IPS-18a (cell line): Measurements from ENCODE around the gene ECT2.

Source experiments
- H3K27ac ChIP-seq: one replicate; pipeline ENCODE4 v1.5.1; 2013; ENCODE audit warnings: low read length
- H3K27me3 ChIP-seq: one replicate; pipeline ENCODE4 v1.6.1; 2013; ENCODE audit warnings: mild to moderate bottlenecking, low read length; ENCODE audit not compliant: control insufficient read depth, insufficient read depth
- H3K36me3 ChIP-seq: one replicate; pipeline ENCODE4 v1.6.1; 2013; ENCODE audit warnings: low read depth, low read length; ENCODE audit not compliant: control insufficient read depth
- H3K4me1 ChIP-seq: one replicate; pipeline ENCODE4 v1.6.1; 2013; ENCODE audit warnings: low read depth, low read length; ENCODE audit not compliant: control insufficient read depth
- H3K4me3 ChIP-seq: one replicate; pipeline ENCODE4 v1.5.1; 2013; ENCODE audit warnings: low read length
- H3K9ac ChIP-seq: one replicate; pipeline ENCODE4 v1.6.1; 2013; ENCODE audit warnings: mild to moderate bottlenecking, low read length, moderate library complexity
- H3K9me3 ChIP-seq: one replicate; pipeline ENCODE4 v1.6.1; 2013; ENCODE audit warnings: low read depth, low read length; ENCODE audit not compliant: control insufficient read depth

The ECT2 gene

DNA sequence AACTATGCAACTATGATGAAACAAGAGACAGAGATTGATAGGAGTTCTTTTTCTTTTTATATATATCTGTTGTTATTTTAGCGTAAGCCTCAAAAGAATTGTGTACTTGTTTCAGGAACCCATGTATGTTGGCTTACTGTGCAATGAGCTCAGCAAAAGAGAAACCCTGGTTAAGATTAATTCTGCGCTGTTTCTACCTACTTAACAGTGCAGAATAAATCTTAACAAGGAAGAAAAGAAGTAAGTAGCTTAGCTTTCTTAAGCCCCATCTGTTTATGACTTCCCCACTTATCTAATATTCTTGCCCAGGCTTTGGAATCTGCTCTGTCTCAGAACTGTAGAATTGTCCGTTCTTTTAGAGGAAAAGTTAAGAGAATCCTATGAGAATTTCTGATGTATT lies 27.4 kb downstream of the ECT2 start:
- Histone ChIP-seq H3K27me3 (no peaks in the 10 kb centered on the region), H3K4me1 (no peaks in the 10 kb centered on the region), H3K9me3 (no peaks in the 10 kb centered on the region), H3K9ac (no peak overlapping the region), H3K4me3 (no peak overlapping the region), H3K27ac (no peak overlapping the region), H3K36me3 (peaks cover 68% of the 10 kb centered on the region)

GRCh38 chr3:172782235-172782634 lies 31.7 kb downstream of the ECT2 start:
- Histone ChIP-seq H3K9me3 (no peaks in the 10 kb centered on the region), H3K4me3 (no peak overlapping the region), H3K36me3 (peaks cover 63% of the 10 kb centered on the region), H3K27ac (no peak overlapping the region), H3K9ac (no peak overlapping the region), H3K27me3 (no peaks in the 10 kb centered on the region), H3K4me1 (no peaks in the 10 kb centered on the region)

- H3K4me1 ChIP-seq = no peaks in the 10 kb centered on the region
- no peak overlapping the region for H3K9ac ChIP-seq
- H3K36me3 ChIP-seq = peaks cover 78% of the 10 kb centered on the region
- H3K4me3 ChIP-seq = no peak overlapping the region
- no peaks in the 10 kb centered on the region for H3K27me3 ChIP-seq
- H3K27ac ChIP-seq = no peak overlapping the region
- no peaks in the 10 kb centered on the region for H3K9me3 ChIP-seq
Measured at GRCh38 chr3:172786036-172786435, 35.5 kb downstream of the ECT2 start.

DNA sequence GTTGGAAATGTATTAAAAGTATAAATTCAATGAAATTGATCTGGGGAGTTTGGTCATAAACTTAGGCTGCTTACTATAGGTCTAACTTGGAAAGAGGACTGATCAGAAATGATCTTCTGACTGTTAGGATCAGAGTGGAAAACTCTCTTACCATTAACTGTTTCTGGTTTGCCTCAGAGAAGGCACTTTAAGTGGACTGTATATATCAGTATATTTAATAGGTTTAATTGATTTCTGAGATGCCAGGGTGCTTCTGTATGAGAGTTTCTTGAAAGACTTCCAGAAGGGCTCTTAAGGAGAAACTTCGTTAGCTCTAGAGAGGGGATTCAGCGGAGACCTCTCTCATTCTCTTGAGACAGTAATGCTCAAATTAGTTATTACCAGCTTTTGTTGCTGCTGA lies 36.5 kb downstream of the ECT2 start:
- no peaks in the 10 kb centered on the region for H3K27me3 ChIP-seq
- no peaks in the 10 kb centered on the region for H3K4me1 ChIP-seq
- no peak overlapping the region for H3K27ac ChIP-seq
- no peak overlapping the region for H3K9ac ChIP-seq
- no peak overlapping the region for H3K4me3 ChIP-seq
- peaks cover 86% of the 10 kb centered on the region for H3K36me3 ChIP-seq
- H3K9me3 ChIP-seq = no peaks in the 10 kb centered on the region

GRCh38 chr3:172787746-172788145 lies 37.2 kb downstream of the ECT2 start:
- Histone ChIP-seq H3K27ac (no peak overlapping the region), H3K4me1 (no peaks in the 10 kb centered on the region), H3K27me3 (no peaks in the 10 kb centered on the region), H3K4me3 (no peak overlapping the region), H3K9ac (no peak overlapping the region), H3K9me3 (no peaks in the 10 kb centered on the region), H3K36me3 (peaks cover 86% of the 10 kb centered on the region)

GRCh38 chr3:172799246-172799645 lies 48.7 kb downstream of the ECT2 start:
- Histone ChIP-seq H3K36me3 (peaks cover 15% of the 10 kb centered on the region), H3K4me3 (no peak overlapping the region), H3K4me1 (no peaks in the 10 kb centered on the region), H3K27me3 (no peaks in the 10 kb centered on the region), H3K9ac (no peak overlapping the region), H3K9me3 (no peaks in the 10 kb centered on the region), H3K27ac (no peak overlapping the region)

GRCh38 chr3:172800156-172800555 lies 49.6 kb downstream of the ECT2 start:
- H3K4me3 ChIP-seq = no peak overlapping the region
- no peak overlapping the region for H3K9ac ChIP-seq
- no peak overlapping the region for H3K27ac ChIP-seq
- H3K4me1 ChIP-seq = no peaks in the 10 kb centered on the region
- H3K27me3 ChIP-seq = no peaks in the 10 kb centered on the region
- H3K36me3 ChIP-seq = peaks cover 21% of the 10 kb centered on the region
- no peaks in the 10 kb centered on the region for H3K9me3 ChIP-seq

DNA sequence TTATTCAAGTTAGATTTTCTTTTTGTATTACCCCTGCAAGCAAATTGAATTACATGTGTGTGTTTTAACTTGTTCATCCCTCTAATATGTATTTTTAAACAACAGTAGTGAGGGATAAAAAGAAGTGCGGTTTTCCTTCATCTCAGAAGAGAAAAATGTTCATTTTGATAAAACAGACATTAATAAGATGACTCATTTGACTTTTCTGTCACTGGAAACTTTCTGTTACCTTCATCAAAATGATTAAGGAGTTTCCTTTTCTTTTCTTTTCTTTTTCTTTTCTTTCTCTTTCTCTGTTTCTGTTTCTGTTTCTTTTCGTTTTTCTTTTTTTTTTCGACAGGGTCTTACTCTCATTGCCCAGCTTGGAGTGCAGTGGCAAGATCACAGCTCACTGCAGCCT lies 53.0 kb downstream of the ECT2 start:
- Histone ChIP-seq H3K4me3 (no peak overlapping the region), H3K9me3 (no peaks in the 10 kb centered on the region), H3K4me1 (no peaks in the 10 kb centered on the region), H3K27me3 (no peaks in the 10 kb centered on the region), H3K36me3 (peaks cover 52% of the 10 kb centered on the region), H3K27ac (no peak overlapping the region), H3K9ac (no peak overlapping the region)

- no peak overlapping the region for H3K9ac ChIP-seq
- no peak overlapping the region for H3K27ac ChIP-seq
- H3K4me3 ChIP-seq = no peak overlapping the region
- peaks cover 60% of the 10 kb centered on the region for H3K36me3 ChIP-seq
- H3K4me1 ChIP-seq = no peaks in the 10 kb centered on the region
- no peaks in the 10 kb centered on the region for H3K9me3 ChIP-seq
- no peaks in the 10 kb centered on the region for H3K27me3 ChIP-seq
Measured at GRCh38 chr3:172804323-172804722, 53.8 kb downstream of the ECT2 start.

DNA sequence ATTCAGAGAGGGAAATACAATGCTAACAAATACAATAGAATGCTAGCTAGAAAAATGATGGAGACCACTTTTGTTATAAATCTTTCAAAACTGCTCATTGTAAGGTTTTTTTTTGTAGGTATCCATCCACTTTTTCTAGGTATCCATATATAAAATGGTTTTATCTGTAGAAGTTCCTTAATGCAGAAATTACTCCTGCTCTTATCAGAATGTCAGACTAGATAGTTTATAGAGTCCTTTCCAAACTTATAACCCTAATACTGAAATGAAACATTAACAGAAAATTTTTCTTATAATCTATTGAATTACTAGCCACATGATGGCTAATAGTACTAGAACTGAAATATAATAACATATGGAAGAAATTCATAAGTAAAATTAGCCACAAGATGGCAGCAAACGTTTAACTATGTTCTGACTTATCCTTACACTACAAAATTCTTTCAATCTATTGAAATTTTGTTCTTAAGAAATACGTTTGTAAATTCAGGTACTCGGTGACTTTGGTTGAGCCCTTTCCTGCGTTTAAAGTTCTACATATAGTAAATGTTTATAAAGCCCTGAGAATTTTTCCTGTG lies 58.5 kb downstream of the ECT2 start:
- peaks cover 54% of the 10 kb centered on the region for H3K36me3 ChIP-seq
- H3K27me3 ChIP-seq = no peaks in the 10 kb centered on the region
- H3K27ac ChIP-seq = no peak overlapping the region
- no peak overlapping the region for H3K4me3 ChIP-seq
- H3K9me3 ChIP-seq = no peaks in the 10 kb centered on the region
- H3K4me1 ChIP-seq = no peaks in the 10 kb centered on the region
- no peak overlapping the region for H3K9ac ChIP-seq

DNA sequence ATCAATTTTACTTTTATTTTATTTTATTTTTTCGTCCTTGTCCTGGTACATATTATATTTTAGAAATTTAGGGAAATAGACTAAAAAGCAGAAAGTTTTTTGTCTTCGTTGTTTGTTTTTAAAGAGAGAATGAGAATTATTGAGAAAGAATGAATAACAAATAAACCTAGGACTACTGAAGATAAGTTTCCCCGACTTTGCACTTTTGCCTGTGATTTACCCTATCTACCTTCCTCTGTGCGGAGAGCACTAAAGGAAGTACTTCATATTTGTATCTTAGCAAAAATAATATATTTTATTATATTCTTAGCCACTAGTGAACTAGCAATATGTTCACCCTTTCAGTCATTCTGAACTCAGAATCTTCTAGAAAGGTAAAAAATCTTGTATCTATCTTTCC lies 60.6 kb downstream of the ECT2 start:
- H3K9ac ChIP-seq = no peak overlapping the region
- no peak overlapping the region for H3K27ac ChIP-seq
- H3K27me3 ChIP-seq = no peaks in the 10 kb centered on the region
- H3K36me3 ChIP-seq = peaks cover 51% of the 10 kb centered on the region
- no peaks in the 10 kb centered on the region for H3K4me1 ChIP-seq
- no peak overlapping the region for H3K4me3 ChIP-seq
- no peaks in the 10 kb centered on the region for H3K9me3 ChIP-seq

DNA sequence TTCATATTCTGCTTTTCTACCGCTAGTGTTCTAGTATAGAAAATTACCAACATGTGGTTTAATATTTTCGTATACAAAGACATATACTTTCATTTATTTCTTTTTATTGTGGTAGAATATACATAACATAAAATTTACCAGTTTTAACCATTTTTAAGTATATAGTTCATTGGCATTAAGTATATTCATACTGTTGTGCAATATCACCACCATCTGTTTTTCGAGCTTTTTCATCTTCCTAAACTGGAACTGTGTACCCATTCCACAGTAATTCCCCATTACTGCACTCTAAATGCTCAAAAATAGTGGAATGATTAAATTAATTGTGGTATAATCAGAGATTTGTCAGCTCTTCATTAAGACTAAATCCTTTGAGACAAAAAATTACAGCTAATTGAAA lies 62.9 kb downstream of the ECT2 start:
- Histone ChIP-seq H3K9ac (no peak overlapping the region), H3K27ac (no peak overlapping the region), H3K4me3 (no peak overlapping the region), H3K36me3 (peaks cover 41% of the 10 kb centered on the region), H3K4me1 (no peaks in the 10 kb centered on the region), H3K27me3 (no peaks in the 10 kb centered on the region), H3K9me3 (no peaks in the 10 kb centered on the region)
